Islet precursor cell (in vitro differentiated cells): ENCODE measurements around the gene LPAR5.
A peak's percentile ranks its signal among the peaks of the same experiment; 100 is the strongest.

ENCODE experiments used
- DNase-seq: peaks from one replicate; pipeline ENCODE4 v3.0.0-alpha.2; 2018

The LPAR5 gene

DNA sequence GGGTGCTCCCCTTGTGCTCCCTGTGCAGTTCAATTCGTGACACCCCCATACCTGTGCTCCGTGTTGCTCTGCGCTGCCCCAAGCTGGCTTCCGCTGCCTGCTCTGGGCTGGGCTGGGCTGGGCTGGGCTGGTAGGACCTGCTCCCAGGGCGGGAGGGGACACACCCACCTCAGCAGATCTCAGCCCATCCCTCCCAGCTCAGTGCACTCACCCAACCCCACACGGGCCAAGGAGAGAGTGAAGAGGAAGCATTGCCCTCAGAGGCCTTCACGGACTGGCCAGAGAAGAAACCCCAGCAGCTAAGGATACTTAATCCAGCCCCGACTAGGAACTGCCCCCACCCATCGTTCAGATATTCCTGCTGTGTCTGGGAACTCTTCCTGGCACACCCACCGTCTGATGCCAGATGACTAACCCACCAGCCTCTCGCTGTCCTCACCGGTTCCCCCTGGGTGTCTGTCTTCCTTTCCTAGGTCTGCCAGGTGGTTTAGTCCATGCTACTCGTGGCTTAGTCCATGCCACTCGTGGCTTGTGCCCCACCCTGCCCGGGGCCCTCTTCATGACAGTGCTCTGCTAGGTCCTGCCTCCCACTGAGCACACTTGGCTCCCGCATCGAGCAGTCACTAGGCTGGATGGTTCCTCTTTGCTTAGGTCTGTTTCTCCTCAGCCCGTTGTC lies at the start of gene LPAR5:
Gene LPAR5, minus strand, starts transcription at position 104 of the 676 bp plus-strand sequence. CDS start 14,711 bp downstream, outside the sequence.
- DNase-seq = peak; percentile 87

DNA sequence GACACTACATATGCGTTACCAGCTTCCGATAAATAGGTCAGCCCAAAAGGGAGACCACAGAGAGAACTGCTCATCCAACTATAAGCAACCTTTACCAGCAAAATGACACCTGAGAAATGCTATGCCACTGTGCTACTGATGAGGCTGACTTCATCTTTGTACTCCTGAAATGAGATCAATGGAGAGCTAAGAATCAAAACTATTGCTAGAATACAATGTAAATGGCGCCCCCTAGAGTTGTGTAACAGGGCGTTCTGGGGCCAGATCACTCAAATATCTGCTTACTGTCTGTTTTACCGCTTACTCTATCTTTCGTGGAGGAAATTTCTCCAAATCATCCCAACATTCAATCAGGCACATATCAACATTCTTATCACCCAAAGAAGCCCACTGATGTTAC lies 48.9 kb upstream of the LPAR5 start:
- no peak for DNase-seq

DNA sequence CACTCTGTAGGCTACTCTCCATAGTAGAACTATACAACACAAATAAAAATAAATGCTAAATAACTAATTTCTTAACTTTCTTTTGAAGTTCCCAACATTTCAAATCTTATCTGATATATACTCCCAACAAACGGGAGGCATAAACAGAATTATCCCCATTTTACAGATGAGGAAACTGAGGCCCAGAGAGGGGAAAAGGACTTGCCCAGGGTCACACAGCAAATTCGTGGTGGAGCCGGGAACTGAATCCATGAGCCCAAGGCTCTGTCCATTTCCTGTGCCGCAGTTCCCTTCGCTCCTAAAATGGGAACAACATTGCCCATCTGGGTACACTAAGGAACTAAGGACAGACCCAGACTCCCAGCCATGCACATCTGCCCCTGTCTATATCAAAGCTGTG lies 41.2 kb upstream of the LPAR5 start:
- DNase-seq = no peak

DNA sequence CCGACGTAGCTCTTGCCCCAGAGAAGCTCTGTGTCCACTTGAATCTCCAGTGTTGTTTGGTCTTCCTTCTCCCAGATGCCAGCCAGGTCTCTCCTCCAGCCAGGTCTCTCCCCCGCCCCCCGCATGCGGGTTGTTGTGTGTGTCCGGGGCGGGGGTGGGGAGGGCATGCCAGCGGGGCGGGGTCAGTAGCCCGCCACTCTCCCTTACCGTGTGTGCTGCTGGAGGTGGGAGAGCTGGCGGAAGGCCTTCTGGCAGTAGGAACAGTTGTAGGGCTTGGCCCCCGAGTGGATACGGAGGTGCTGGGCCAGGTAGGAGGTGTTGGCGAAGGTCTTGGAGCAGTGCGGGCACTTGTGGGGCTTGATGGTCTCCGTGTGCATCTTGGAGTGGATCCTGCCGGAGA lies 36.4 kb upstream of the LPAR5 start:
- DNase-seq = no peak

DNA sequence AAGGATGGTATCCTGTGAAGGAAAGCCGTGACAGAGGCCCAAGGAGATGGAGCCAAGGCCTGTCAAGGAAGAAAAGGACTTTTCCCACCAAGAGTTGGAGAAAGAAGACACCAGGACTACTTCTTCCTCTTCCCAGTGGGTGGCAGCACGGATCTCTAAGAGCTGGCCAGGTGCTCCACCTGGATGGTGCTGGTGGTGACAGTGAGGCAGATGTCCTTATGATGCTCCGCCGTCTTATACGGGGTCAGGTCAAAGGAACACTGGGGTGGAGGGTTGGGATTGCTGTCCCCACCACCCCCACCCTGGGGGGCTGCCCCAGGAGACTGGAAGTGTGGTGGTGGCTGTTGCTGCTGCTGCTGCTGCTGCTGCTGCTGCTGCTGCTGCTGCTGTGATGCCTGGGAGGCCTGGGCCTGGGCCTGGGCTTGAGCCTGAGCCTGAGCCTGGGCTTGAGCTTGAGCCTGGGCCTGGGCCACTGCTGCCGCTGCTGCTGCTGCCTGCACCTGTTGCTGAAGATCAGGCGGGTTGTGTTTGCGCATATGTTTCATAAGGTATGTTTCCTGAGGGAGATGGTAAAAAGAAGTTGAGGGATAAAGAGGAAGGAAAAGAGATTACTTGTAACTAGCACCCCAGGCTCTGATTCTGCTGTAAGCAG lies 31.9 kb upstream of the LPAR5 start:
- DNase-seq = peak; percentile 81

DNA sequence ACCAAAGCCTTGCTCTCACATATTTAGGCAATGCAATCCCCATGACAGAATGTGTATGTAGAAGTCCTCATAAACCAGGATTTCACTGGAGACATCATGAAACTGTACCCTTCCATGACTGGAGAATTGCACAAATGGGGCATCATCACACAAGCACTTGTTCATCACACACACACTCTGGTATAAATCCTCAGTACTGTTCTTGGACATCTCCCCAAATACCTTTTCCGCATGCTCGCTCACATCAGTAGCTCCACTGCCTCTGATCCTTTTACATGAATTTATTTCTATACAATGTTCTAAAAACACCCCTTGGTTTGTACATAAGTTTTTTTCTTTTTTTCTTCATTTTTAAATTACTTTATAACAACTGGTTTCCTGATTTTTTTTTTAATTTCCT lies 30.5 kb upstream of the LPAR5 start:
- DNase-seq = no peak

DNA sequence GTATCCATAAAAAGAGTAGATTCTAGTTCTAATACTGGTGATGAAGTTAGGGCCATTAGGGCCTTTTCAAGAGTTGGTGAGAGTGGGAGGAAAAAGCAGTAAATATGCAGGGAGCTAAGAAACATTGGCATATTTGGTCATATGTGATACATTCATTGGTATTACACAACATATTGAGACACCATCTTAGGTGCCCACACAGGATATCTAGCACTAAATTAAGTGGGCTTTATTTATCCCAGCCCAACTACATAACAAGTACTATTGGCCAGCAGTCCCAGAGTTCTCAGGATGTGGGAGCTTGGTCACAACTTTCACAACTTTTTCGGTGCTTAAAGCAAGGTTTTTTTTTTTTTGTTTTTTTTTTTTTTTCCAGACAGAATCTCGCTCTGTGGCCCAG lies 29.1 kb upstream of the LPAR5 start:
- DNase-seq = no peak

DNA sequence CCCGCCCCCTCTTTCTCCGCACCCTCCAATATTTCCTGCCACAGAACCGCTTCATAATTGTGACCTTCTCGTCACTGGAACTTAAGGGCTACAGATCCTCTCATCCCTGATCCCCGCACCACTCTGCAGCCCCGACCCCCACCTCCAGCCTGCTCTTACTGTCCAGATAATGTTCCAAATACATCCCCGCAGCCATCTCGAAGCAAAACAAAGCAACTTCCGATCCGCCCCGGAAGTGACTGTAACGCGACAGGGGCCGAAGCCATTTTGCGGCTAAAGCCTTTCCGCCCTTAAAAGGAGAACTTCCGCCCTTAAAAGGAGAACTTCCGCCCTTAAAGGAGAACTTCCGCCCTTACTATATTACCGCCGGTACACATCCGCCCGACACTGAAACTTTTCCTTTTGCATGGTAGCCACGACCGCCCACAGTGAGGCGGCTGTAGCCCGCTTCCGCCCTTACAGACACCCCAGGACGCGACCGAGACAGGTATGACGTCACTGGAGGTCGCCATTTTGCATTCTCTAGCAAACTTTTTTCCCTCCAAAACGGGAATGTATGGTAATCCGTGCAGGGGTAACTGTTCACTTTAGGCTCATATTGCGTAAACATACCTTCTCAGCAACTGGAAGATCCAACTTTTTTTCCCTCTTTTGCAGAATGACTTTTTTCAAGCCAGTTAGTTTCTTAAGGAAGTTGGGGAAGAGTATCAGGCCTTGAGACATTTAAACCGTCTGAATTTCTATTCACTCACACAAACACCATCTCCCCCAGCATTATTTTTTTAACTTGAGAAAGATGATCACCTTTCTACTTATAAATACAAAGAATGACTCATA lies 27.4 kb upstream of the LPAR5 start, which contains the start of gene ING4:
Gene ING4, minus strand, starts transcription at position 214 of the 837 bp plus-strand sequence. Its CDS starts 18 bp downstream, at position 196.
- peak; percentile 100 for DNase-seq

DNA sequence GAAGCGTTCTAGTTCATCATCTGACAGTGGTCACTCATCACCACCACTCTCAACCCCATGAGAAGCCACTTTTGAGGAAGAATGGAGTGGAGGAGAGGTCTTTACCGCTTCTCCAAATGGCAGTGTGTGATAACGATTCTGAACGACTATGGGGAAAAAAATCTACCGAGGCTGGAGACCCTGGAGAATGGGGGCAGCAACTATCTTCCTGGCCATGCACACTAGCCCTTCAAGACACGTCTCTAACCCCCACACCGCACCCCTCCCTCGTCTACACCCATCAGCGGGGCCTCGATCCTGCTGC lies 26.8 kb upstream of the LPAR5 start:
- no peak for DNase-seq

DNA sequence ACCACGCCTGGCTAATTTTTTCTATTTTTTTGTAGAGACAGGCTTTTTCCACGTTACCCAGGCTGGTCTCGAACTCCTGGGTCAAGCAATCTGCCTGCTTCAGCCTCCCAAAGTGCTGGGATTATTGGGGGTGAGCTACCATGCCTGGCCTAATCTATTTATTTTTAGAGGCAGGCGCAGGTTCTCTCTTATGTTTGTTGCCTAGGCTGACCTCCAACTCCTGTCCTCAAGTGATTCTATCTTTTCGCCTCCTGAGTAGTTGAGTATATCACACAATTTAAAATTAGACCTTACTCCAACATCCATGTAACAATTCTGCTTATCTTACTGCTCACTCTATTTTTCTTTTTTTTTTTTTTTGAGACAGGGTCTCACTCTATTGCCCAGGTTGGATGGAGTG lies 18.2 kb upstream of the LPAR5 start:
- no peak for DNase-seq

DNA sequence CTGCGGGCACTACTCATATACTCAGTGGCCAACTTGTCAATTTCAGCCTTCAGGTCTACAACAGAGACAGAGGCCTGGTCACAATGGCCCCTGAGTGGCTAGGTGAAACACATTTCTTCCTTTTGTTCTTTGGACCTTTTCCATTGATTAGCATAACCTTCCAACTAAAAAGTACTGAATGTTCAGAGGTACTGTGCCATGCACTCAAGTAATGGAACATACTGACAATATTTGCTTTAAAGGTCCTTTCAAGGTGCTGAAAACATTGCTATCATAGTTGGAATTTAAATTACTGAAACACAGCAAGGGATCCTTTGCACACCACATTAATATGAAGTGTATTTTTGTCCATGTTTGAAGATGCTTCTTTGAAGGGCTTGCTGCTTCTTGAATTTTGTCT lies 17.6 kb upstream of the LPAR5 start:
- no peak for DNase-seq

DNA sequence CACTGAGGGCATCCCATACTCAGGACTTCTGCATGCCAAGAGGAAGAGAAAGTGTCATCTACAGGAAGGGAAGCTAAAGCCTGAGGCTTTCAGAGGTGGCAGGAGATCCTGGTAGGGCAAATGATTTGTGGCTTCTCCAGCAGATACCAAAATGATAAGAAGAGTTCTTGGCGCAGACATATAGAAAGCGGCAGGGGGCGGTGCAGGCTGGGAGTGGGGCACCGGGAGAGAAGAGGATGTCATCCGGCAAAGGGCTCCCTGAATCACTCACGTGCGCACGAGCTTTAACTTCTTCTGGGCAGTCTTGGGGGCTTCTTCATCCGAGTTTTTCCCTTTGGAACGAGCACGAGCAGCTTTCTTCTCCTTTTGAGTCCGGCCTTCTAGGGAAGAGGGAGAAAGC lies 16.6 kb upstream of the LPAR5 start:
- no peak for DNase-seq

DNA sequence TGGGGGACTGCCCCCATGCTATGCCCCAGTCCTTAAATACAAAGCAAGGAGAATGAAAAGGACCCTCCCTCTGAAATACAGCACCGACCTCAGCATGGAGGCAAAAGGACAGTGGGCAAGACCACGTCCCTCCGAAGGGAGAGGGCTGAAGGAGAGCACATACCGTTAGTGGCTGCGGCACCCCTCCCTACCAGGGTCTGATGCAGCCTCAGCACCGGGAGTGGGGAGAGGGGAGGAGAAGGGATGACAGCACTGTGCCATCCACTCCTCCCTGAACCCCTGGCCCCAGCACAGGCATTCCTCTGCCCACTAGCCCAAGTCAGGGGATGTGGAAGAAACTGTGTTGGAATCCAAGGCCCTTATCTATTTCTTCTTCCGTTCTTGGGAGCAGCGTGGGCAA lies 15.1 kb upstream of the LPAR5 start:
- no peak for DNase-seq

DNA sequence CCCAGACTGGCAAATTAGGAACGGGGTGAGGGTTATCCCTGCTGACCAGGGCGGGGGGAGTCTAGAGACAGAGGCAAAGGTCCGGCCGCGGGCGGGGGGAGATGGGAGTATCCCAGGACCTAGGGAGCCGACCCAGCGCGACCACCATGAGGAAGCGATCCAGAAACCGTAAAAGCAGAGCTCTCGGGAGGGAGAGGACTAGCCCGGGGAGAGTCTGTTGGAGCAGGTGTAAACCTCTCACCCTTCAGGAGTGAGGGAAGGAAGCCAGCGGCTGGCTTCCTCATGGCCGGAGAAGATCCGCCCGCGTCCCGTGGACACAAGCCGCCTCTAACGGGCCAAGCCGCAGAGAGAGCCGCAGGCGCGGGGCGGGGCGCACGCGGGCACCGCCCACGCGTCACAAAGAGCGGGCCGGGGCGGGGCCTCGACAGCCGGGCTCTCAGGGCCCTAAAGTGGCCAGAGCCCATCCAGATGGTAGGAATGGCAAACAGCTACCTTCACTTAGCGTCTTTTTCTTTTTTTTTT lies 11.4 kb upstream of the LPAR5 start, which contains the start of gene ACRBP:
Gene ACRBP, minus strand, starts transcription at position 350 of the 522 bp plus-strand sequence. Its CDS starts 66 bp downstream, at position 284.
- DNase-seq = peak; percentile 87

DNA sequence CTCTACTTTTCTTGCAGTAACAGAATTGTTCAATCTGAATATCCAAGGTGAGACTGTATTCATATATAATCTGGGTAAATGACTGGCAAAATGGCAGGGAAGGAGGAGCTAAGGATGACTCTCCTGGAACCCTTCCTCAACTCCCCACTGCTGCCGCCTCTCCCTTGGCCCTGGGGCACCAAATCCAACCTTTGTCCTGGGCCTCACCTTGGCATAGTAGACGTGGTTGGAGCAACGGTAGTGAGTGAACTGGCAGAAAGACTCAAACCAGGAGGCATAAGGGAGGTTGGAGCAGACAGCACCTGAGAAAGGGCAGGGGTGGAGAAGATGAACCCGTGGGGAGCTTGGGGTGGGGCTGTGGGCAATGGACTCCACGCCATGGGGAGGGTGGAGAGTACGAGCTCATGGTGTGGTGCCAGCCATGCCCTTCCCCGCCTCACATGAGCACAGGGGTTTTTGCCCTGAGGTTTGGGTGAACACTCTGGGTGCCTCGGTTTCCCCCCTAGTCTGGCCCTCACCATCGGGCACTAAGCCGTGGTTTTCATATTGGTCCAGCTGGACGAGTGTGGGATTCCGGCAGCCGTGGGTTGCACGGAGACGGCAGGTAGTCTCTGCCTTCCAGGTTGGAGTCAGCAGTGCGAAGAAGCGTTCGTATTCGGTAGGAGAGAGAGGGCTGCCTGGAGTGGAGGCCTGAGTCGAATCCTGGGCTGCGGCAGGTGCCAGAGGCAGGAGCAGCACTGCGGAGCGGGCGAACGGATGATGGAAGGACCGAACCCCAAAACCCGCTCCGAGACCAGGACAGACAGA lies 10.7 kb upstream of the LPAR5 start:
- no peak for DNase-seq

DNA sequence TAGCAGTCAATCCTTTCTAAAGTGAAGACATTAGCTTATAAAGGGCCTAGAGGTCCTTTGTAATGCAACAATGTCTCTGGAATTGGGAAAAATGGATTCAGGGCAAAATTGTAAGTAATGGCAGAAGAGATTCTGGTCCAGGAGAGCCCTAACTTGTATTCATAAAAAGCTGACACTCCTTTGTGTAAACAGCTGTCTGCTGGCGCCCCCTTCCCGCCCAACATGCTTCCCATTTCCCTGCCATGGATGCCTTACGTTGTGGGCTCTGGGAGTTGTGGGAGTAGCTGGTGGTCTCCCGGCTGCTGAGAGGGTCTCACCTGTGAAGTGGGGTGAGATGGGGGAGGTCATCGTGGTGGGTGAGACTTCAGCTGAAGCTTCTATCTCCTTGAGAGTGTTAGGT lies 9.1 kb upstream of the LPAR5 start:
- no peak for DNase-seq

DNA sequence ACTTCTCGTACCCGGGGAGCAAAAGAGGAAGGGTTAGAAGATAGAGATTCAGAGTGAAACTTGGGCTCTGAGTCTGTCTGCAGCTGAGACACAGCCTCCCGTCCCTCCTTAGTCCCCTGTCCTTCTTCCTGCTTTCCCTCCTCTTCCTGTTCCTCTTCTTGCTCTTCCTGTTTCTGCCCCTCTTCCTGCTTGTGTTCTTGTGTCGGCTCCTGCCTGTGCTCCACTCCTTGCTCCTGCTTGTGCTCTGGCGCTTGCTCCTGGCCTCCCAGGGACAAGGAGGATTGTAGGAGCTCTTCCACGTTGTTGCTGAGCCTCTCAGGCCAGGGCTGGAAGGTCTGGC lies 8.5 kb upstream of the LPAR5 start:
- DNase-seq = no peak

DNA sequence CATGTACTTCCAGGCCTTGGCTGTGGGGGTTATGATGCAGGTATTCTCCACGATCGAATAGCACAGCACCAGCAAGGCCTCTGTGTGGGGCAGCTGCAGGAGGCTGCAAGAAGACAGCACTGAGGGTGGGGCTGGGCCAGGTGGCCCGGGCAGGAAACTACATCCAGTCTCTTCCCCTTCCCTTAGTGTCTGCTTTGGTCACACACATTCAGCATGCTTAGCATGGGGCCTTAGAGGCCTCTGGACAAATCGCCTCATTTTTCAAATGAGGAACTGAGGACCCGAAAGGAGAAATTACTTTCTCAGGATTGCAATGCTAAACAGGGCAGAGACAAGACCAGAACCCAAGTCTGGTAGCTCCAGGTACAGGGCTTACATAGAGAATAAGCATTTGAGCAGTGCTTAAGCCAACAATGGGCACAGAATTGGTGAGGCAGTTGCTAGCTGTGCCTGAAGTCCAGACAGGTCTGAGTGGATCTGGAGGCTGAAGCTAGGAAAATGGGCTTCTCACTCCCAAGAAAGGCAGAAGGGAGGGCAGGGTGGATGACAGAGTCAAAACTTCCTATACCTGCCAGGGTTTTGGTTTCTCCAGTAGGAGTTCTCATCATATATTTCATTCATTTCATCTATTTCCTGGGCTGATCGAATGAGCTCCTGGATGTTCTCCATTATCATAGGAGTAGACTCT lies 8.0 kb upstream of the LPAR5 start:
- no peak for DNase-seq

DNA sequence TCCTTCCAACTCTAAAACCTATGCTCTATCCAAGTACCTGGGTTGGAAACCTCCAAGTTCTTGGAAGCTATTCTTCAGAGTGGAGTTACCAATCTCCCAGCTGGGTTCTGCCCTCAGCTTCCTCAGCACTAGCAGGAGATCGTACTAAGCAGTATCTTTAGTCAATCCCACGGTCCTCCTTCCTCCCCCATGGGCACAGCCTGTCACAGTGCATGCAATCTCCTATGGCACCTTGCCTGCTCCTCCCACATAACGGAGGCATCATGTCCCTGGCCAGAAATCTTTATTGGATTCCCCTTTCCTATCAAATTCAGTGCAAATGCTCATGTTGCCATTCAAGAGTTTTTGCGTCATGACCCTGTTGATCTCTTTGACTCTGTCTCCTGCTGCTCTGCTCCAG lies 5.4 kb upstream of the LPAR5 start:
- no peak for DNase-seq

DNA sequence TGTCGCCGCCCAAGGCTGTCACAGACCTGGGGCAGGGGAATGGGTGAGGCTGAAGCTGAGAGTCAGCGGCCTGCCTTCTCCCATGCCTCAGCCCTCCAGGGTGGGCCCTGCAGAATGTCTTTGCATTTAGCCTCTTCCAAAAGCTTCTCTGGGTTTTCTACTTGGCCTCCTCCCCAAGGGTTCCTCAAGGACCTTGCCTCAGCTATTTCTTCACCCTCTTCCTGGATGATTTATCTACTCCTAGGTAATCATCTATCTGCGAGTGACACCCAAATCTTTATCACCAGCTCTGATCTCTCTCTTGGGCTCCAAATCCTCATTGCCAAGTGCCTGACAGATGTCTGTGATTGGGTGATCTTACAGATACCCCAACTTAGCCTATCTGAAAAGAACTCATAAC lies 4.7 kb upstream of the LPAR5 start:
- DNase-seq = no peak

DNA sequence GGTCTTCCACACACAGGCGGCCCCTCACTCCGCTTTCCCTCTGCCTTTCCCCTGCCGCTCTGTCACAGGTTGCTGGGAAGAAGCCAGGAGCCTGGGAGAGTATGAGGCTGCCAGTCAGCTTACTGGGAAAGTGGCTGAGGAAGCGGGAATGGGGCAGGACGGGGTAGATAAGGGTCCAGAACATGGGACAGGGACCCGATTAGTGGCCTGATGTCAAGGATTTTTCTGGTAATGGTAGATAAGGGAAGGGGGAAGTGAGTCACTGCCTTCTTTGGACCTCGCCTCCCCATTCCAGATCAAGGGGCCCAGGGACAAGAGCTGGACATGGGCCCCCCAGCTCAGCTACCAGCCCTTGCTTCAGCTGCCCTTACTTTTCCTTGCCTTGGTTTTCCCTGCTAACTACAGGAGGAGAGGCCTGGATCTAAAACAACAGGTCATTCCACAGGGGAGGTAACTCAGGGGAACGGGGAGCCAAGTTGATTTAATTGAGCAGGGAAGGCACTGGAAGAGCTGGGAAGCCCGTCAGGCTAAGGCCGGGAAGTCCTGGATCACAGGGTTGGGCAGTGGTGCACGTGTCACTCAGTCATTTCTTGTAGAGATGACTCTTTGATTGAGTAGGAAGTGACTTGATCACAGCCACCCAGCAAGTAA lies 3.5 kb upstream of the LPAR5 start:
- DNase-seq = no peak

DNA sequence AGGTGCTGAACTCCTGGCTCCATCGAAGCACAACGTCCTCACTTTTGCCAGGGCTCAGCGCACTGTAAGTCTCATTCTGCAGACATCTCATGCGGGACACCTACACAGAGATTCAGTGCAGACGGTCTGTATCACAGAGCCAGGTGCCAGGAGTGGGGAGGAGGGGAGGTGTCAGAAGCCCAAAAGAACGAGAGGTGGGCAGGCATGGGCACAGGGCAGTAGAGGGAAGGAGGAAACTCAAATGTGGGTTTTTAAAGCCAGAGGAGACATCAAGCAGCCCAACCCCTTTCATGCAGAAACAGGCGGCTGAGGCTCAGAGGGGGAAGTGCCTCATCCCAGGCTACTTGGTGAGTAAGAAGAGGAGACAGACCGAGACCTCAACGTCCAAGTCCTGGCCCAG lies 2.5 kb upstream of the LPAR5 start:
- no peak for DNase-seq
